ENCODE results near the gene HOXA6. TPM values are rescaled to one million over a fixed set of nuclear protein-coding genes. Genes with fewer than 3 reads are reported as not detected.

HOXA6 gene
- total and polyA plus RNA-seq, 9 of the 15 experiments (the other 6 are each of a cell fraction or from before 2014, with no cell fraction given), result not detected

GRCh38 chr7:27128776-27129728, 18.5 kb downstream of the HOXA6 start (continued):
- TF ChIP-seq REST (IDR thresholded peaks at IDR 0.05; ENCODE audit: borderline replicate concordance) (no peak), REST (CRISPR knock-in tag; IDR thresholded peaks at IDR 0.05; ENCODE audit: low read depth) (no peak), ZFP91 (CRISPR knock-in tag; IDR thresholded peaks at IDR 0.05) (no peak), TRIM25 (IDR thresholded peaks at IDR 0.05; ENCODE audit: borderline replicate concordance) (no peak), MCM2 (IDR thresholded peaks at IDR 0.05; ENCODE audit: low read depth) (no peak), FOXJ3 (CRISPR knock-in tag; IDR thresholded peaks at IDR 0.05) (no peak), SP1 (CRISPR knock-in tag; IDR thresholded peaks at IDR 0.05) (no peak)
